DMS153 treated with DMSO at 0.1 percent for 48 hours (cell line): ENCODE data around the gene BTNL8.

Source experiments
- DNase-seq: peaks from one replicate; lab custom pipeline; 2025; ENCODE audit not compliant: unreplicated experiment; lab: John Stamatoyannopoulos, UW

Gene BTNL8

GRCh38 chr5:180959661-180960060 is 60.7 kb downstream of the BTNL8 start:
- DNase-seq: no peak

- no peak for DNase-seq
These were observed 61.2 kb downstream of the BTNL8 start for GRCh38 chr5:180960209-180960608.

GRCh38 chr5:180969406-180969805 is 70.4 kb downstream of the BTNL8 start:
- no peak for DNase-seq

- DNase-seq: no peak
These were observed 71.4 kb downstream of the BTNL8 start for GRCh38 chr5:180970336-180970735.

GRCh38 chr5:180970875-180971274 is 71.9 kb downstream of the BTNL8 start:
- DNase-seq: no peak

GRCh38 chr5:180974612-180975315 is 75.8 kb downstream of the BTNL8 start:
- DNase-seq: no peak

- DNase-seq: no peak
These were observed 76.4 kb downstream of the BTNL8 start for GRCh38 chr5:180975338-180975737.

GRCh38 chr5:180976518-180976917 is 77.6 kb downstream of the BTNL8 start:
- no peak for DNase-seq

- DNase-seq: no peak
These were observed 78.9 kb downstream of the BTNL8 start for GRCh38 chr5:180977852-180978251.

- no peak for DNase-seq
These were observed 83.2 kb downstream of the BTNL8 start for GRCh38 chr5:180982008-180982741.

- no peak for DNase-seq
These were observed 89.1 kb downstream of the BTNL8 start for GRCh38 chr5:180988016-180988415.

GRCh38 chr5:180988592-180988991 is 89.6 kb downstream of the BTNL8 start, which contains the start of gene BTNL3:
Gene BTNL3, plus strand, starts transcription at chr5:180988846. Its CDS starts 183 bp downstream, at chr5:180989029.
- DNase-seq: no peak

- DNase-seq: no peak
These were observed 91.3 kb downstream of the BTNL8 start for GRCh38 chr5:180990086-180990881.

- DNase-seq: no peak
These were observed 91.9 kb downstream of the BTNL8 start for GRCh38 chr5:180990882-180991242.
